ENCODE measurements around the gene MAPRE3. TPM values are rescaled to one million over a fixed set of nuclear protein-coding genes. Genes with fewer than 3 reads are reported as not detected.
A peak's percentile ranks its signal among the peaks of the same experiment; 100 is the strongest.

MAPRE3 gene
- total RNA-seq, 1 donor: 3.5 TPM

DNA sequence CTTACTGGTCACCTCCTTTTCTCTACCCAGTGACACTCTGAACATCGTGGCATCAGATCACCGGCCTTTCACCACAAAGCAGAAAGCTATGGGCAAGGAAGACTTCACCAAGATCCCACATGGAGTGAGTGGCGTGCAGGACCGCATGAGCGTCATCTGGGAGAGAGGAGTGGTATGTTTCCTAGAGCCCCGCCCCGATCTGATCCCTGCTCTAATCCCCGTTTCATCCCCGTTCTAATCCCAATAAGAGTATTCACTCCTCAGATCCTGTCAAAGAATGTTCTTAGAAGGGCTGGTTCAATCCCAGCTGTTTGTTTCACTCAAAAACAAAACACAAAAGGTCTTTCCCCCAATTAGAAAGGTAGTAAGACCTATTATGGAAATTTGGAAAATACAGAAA, 30.4 kb upstream of the MAPRE3 start:
- H3K4me3 ChIP-seq (ENCODE audit: low read depth, low read length): no peak overlapping the region
- TF ChIP-seq, protein P1, sequence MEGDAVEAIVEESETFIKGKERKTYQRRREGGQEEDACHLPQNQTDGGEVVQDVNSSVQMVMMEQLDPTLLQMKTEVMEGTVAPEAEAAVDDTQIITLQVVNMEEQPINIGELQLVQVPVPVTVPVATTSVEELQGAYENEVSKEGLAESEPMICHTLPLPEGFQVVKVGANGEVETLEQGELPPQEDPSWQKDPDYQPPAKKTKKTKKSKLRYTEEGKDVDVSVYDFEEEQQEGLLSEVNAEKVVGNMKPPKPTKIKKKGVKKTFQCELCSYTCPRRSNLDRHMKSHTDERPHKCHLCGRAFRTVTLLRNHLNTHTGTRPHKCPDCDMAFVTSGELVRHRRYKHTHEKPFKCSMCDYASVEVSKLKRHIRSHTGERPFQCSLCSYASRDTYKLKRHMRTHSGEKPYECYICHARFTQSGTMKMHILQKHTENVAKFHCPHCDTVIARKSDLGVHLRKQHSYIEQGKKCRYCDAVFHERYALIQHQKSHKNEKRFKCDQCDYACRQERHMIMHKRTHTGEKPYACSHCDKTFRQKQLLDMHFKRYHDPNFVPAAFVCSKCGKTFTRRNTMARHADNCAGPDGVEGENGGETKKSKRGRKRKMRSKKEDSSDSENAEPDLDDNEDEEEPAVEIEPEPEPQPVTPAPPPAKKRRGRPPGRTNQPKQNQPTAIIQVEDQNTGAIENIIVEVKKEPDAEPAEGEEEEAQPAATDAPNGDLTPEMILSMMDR (IDR thresholded peaks at IDR 0.05; ENCODE audit: insufficient read depth, low read depth, low read length): no peak
- no peak for DNase-seq (ENCODE audit: low read depth)

DNA sequence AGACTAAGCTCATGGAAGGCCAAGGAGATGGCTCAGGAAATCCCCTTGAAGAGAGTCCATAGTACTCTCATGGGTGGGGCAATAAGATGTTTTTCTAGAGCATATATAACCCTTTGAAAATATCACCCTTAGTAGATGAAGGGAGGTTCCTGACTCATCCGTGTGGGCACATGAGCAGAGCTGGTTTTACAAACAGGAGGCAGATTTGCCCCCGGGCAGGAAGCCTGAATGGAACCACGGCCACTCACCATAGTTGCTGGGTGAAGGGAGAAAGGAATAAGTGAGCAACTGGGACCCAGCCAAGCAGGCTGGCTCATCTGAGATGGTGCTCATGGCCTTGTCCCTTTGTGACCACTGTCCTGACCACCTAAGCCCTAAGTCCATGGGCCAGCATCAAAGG, 29.0 kb upstream of the MAPRE3 start:
- DNase-seq (ENCODE audit: low read depth): no peak
- TF ChIP-seq, protein P1 (IDR thresholded peaks at IDR 0.05; ENCODE audit: insufficient read depth, low read depth, low read length): no peak

DNA sequence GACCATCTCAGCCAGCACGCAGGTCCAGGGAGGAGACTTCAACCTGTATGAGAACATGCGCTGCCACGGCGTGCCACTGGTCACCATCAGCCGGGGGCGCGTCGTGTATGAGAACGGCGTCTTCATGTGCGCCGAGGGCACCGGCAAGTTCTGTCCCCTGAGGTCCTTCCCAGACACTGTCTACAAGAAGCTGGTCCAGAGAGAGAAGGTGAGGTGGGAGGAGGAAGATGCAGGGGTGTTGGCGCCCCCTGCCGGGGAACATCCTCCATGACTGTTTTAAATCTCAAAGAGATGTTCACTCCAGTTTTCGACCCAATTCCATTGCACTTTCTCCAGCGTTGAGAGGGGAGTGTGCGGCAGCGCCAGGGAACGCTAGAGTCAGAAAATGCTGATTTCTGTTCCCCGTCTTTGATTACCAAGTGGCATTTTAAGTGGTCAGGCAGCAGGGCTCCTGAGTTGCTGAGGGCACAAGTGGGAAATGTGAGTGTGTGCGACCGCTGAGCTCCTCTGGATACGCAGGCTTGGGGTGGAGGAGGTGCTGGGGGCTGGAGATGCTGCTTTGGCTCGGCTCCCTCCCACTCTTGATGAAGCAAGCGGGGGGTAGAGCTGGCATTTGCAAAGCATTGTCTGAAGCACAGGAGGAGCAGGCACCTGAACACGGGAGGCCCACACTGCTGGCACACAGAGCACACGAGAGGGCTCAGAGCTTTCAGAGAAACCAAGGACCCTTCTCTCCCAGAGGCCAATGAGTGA, 27.7 kb upstream of the MAPRE3 start:
- peak; percentile 58 for DNase-seq (ENCODE audit: low read depth)
- H3K4me3 ChIP-seq (ENCODE audit: low read depth, low read length): no peak overlapping the region
- TF ChIP-seq, protein P1 (IDR thresholded peaks at IDR 0.05; ENCODE audit: insufficient read depth, low read depth, low read length): peak; percentile 82

More for the DNA sequence above, 29.0 kb upstream of the MAPRE3 start:
- H3K4me3 ChIP-seq (ENCODE audit: low read depth, low read length): no peak overlapping the region

DNA sequence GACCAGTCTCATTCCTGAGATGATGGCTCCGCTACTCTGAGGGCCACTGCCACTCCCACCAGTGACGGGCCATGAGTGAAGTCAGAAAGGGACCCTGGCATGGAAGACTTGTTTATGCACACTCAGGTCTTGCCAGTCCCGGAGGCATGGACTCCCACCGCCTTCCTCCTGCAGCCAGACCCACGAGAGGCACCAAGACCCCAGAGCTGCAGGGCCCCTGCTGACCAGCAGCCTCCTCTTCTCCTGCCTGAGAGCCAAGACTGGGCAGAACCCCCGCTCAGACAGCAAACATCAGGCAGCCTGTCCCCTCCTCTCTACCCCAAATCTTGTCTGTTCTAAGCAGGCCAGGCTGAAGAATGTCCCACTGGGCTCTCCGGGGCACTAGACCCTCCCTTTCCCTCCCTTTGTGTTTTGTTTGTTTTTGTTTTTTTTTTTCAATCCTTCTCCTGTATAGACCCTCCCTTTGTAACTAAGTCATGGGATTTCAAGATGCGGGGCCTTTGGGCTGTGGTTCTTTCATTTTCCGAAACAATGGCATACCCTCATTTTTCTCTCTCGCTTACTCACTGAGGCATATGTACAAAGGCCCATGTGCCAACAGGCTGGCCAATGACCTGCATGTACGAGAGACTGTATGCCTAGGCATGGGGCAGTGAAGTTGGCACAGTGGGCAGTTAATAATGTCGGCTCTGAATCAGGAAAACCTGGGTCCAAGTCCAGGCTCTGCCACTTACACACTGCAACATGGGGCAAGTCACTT, 24.3 kb upstream of the MAPRE3 start:
- TF ChIP-seq, protein P1 (IDR thresholded peaks at IDR 0.05; ENCODE audit: insufficient read depth, low read depth, low read length): no peak
- no peak overlapping the region for H3K4me3 ChIP-seq (ENCODE audit: low read depth, low read length)
- DNase-seq (ENCODE audit: low read depth): no peak

DNA sequence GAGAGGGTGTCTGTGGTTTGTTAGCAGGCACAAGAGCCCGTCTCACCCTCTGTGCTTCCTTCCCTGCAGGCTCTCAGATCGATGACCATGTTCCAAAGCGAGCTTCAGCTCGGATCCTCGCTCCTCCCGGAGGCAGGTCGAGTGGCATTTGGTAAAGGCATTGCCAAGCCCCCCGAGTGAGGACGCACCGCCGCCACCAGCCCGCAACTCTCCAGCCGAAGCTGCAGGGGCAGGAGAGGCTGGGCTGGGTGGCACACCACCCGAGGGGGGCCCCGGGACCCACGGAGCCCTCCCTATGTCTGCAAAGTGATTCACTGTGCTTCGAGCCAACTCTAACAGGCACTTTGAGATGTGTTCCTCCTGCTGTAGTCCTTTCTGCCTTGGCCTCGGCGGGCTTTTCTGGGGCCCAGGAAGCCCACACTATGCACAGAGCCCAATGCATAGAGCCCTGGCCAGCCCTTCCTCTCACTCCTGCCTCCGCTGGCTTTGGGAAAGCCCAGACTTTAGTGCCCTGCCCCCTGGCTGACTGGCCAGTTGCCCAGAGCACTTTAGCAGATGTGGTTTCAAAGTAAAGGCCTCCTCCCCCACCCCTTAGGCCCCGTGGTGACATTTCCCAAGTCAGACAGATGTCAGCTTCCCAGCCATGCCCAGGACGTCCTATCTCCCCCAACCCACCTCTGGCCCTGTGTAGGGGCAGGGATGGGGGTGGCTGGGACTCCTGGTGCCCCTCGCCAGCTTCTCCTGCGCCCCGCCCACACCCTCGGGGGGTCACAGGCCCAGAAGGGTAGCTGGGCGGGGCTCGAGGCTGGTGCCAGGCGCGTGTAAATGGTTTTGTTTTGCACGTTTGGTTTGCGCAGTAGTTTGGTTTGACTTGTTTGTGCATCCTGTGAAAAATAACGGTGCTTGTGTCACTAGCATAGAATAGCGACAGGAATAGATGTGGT, 23.3 kb upstream of the MAPRE3 start:
- DNase-seq (ENCODE audit: low read depth): peak; percentile 68
- H3K4me3 ChIP-seq (ENCODE audit: low read depth, low read length): no peak overlapping the region
- TF ChIP-seq, protein P1 (IDR thresholded peaks at IDR 0.05; ENCODE audit: insufficient read depth, low read depth, low read length): no peak

DNA sequence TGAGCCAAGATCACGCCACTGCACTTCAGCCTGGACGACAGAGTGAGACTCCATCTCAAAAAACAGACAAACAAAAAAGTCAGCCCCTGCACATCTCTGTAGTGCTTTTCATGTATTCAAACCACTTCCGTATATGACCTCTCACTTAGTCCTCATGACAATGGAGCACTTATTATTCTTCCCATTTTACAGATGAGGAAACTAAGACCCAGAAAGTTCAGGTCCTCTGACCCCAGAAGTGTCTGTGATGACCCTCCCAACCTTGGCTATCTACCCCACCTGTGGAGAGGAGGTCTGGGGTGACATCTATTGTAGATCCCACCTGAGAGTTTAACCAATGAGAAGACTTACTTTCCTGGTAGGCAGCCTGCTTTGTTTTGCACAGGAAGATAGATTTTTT, 21.6 kb upstream of the MAPRE3 start:
- DNase-seq (ENCODE audit: low read depth): no peak
- TF ChIP-seq, protein P1 (IDR thresholded peaks at IDR 0.05; ENCODE audit: insufficient read depth, low read depth, low read length): no peak
- H3K4me3 ChIP-seq (ENCODE audit: low read depth, low read length): no peak overlapping the region

Data from fibroblast of villous mesenchyme (primary cell).